ENCODE results near the gene MX1.

The MX1 gene

DNA sequence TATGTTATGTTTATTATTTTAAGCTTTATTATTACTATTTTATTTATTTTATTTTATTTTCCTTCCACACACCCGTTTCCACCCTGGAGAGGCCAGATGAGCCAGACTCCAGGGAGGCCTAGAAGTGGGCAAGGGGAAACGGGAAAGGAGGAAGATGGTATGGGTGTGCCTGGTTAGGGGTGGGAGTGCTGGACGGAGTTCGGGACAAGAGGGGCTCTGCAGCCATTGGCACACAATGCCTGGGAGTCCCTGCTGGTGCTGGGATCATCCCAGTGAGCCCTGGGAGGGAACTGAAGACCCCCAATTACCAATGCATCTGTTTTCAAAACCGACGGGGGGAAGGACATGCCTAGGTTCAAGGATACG, 468 bp upstream of the MX1 start:
- H3K36me3 ChIP-seq (ENCODE audit: control insufficient read depth in 4 of 4, insufficient read depth in 4 of 4, low read length in 3 of 4), result peaks cover 0 to 9% (median 0%) of the 10 kb centered on the region in 4 experiments
- CTCF ChIA-PET, result no interaction called here
- peak overlapping the region in 1 of 2 experiments; percentile 63 for H3K27ac ChIP-seq (ENCODE audit: insufficient read depth in 1 of 2, low read depth in 1 of 2, low read length in 2 of 2, poor library complexity in 1 of 2, severe bottlenecking in 2 of 2)
- peaks cover 0 to 18% (median 11%) of the 10 kb centered on the region in 4 experiments for H3K4me1 ChIP-seq (ENCODE audit: control extremely low read depth in 1 of 4, control insufficient read depth in 4 of 4, insufficient read depth in 4 of 4, low read length in 3 of 4)
- WGBS (ENCODE audit: insufficient coverage), result 44% methylated on average over 6 of the region's 7 CpGs
- H3K27me3 ChIP-seq (replicated peaks in 2 of 5; ENCODE audit: control insufficient read depth in 4 of 5, insufficient read depth in 5 of 5, low read length in 4 of 5), result peaks cover 0 to 3% (median 0%) of the 10 kb centered on the region in 5 experiments
- peak overlapping the region; percentile 50 to 88 (median 78) for H3K4me3 ChIP-seq (ENCODE audit: control insufficient read depth in 1 of 7, extremely low read depth in 1 of 7, insufficient read depth in 4 of 7, low read depth in 2 of 7, low read length in 6 of 7)
- no peak for DNase-seq
- POLR2A ChIA-PET, result interaction anchor here (1.1 to 2.2 kb wide), 2 partner anchors 34 to 64 kb away, joined by 3 to 11 read pairs; partner anchors contain the start of gene MX2
- no peaks in the 10 kb centered on the region for H3K9me3 ChIP-seq (ENCODE audit: control extremely low read depth in 1 of 5, control insufficient read depth in 4 of 5, insufficient read depth in 2 of 5, low read depth in 1 of 5, low read length in 4 of 5)

DNA sequence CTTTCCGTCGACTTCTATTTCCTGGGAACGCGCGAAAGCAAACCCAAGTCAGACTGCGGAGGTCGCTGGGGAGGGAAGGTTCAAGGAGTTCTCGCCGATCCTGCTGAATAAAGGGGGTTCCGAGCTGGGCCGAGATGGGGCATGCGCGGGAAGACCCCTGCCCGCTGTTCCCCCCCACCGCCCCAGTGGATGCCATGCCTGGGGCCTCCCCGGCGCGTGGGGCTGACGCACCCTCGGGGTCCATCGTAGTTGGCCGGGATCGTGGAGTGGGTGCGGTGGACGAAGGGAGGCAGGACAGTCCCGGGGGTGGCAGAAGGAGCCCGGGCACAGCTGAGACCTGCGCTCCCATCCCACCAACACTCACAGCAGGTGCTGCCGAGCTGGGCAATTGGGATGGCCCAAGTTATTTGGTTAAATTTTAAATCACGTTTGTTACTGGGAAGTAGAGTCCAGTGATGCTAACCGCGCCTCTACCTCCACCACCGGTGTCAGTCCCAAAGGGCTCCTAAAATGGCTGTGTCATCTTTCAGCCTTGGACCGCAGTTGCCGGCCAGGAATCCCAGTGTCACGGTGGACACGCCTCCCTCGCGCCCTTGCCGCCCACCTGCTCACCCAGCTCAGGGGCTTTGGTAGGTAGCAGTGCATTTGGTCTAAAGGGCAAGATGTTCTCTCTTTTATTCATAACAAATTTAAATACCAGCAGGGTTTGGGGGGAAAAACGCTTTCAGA, 801 bp downstream of the MX1 start:
- H3K27me3 ChIP-seq (replicated peaks in 2 of 5; ENCODE audit: control insufficient read depth in 4 of 5, insufficient read depth in 5 of 5, low read length in 4 of 5), result peaks cover 0 to 3% (median 0%) of the 10 kb centered on the region in 5 experiments
- H3K9me3 ChIP-seq (ENCODE audit: control extremely low read depth in 1 of 5, control insufficient read depth in 4 of 5, insufficient read depth in 2 of 5, low read depth in 1 of 5, low read length in 4 of 5), result no peaks in the 10 kb centered on the region
- H3K4me3 ChIP-seq (ENCODE audit: control insufficient read depth in 1 of 7, extremely low read depth in 1 of 7, insufficient read depth in 4 of 7, low read depth in 2 of 7, low read length in 6 of 7), result peak overlapping the region; percentile 50 to 88 (median 78)
- WGBS (ENCODE audit: insufficient coverage), result 22% methylated on average over 31 of the region's 41 CpGs
- peaks cover 0 to 14% (median 9%) of the 10 kb centered on the region in 4 experiments for H3K4me1 ChIP-seq (ENCODE audit: control extremely low read depth in 1 of 4, control insufficient read depth in 4 of 4, insufficient read depth in 4 of 4, low read length in 3 of 4)
- peak in 2 of 3 donors; percentile 14 to 27 for DNase-seq
- H3K36me3 ChIP-seq (ENCODE audit: control insufficient read depth in 4 of 4, insufficient read depth in 4 of 4, low read length in 3 of 4), result peaks cover 0 to 12% (median under 1%) of the 10 kb centered on the region in 4 experiments
- H3K27ac ChIP-seq (ENCODE audit: insufficient read depth in 1 of 2, low read depth in 1 of 2, low read length in 2 of 2, poor library complexity in 1 of 2, severe bottlenecking in 2 of 2), result no peak overlapping the region
- CTCF ChIA-PET, result interaction anchor here (0.7 to 1.7 kb wide), 3 partner anchors 8 to 144 kb away, joined by 3 to 5 read pairs (median 3); no protein-coding TSS in a partner anchor
- POLR2A ChIA-PET, result interaction anchor here (2.2 kb wide), 1 partner anchor 65 kb away, joined by 11 read pairs; the partner anchor contains the start of gene MX2

DNA sequence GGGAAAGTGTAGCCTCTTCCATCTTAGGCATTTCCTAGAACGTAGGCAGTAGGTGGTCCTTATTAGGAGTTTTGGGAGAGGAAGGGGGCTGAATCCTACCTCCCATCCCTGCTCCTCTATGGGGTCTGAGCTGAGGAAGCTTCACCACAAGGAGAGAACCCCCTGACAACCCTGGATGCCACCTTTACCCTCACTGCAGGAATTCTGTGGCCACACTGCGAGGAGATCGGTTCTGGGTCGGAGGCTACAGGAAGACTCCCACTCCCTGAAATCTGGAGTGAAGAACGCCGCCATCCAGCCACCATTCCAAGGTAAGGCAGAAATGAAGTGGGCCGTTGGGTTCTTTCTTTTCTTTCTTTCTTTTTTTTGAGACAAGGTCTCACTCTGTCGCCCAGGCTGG, 1.5 kb downstream of the MX1 start:
- Histone ChIP-seq H3K36me3 (ENCODE audit: control insufficient read depth in 4 of 4, insufficient read depth in 4 of 4, low read length in 3 of 4) (peaks cover 0 to 20% (median 2%) of the 10 kb centered on the region in 4 experiments), H3K27ac (ENCODE audit: insufficient read depth in 1 of 2, low read depth in 1 of 2, low read length in 2 of 2, poor library complexity in 1 of 2, severe bottlenecking in 2 of 2) (no peak overlapping the region), H3K27me3 (replicated peaks in 2 of 5; ENCODE audit: control insufficient read depth in 4 of 5, insufficient read depth in 5 of 5, low read length in 4 of 5) (peaks cover 0 to 3% (median 0%) of the 10 kb centered on the region in 5 experiments), H3K4me3 (ENCODE audit: control insufficient read depth in 1 of 7, extremely low read depth in 1 of 7, insufficient read depth in 4 of 7, low read depth in 2 of 7, low read length in 6 of 7) (no peak overlapping the region), H3K4me1 (ENCODE audit: control extremely low read depth in 1 of 4, control insufficient read depth in 4 of 4, insufficient read depth in 4 of 4, low read length in 3 of 4) (peaks cover 0 to 14% (median 9%) of the 10 kb centered on the region in 4 experiments), H3K9me3 (ENCODE audit: control extremely low read depth in 1 of 5, control insufficient read depth in 4 of 5, insufficient read depth in 2 of 5, low read depth in 1 of 5, low read length in 4 of 5) (no peaks in the 10 kb centered on the region)
- ChIA-PET POLR2A (no interaction called here), CTCF (interaction anchor here (1.3 to 1.7 kb wide), 2 partner anchors 9 to 145 kb away, joined by 3 to 5 read pairs; no protein-coding TSS in a partner anchor)
- DNase-seq, result no peak
- WGBS (ENCODE audit: insufficient coverage), result 98% methylated on average over 6 of the region's 8 CpGs

DNA sequence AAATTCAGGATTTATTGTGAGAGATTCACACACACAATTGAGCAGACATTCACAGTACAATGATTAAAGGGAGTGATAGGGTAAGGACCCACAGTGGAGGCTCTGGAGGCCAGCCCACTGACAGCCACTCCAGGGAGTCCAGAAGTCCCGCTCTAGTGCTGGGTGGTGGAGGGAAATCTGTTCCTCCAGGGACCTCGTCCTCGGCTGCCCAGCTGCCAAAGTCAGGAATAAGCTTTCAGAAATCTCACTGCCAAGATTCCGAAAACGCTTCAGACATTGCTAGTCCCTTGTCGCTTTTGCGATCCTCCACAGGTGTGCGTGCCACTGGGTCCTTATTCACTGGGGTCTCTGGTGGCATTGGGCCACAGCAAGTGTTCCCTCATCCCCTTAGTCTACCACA, 2.3 kb downstream of the MX1 start:
- over 99% methylated on average over 8 of the region's 8 CpGs for WGBS (ENCODE audit: insufficient coverage)
- H3K27ac ChIP-seq (ENCODE audit: insufficient read depth in 1 of 2, low read depth in 1 of 2, low read length in 2 of 2, poor library complexity in 1 of 2, severe bottlenecking in 2 of 2), result no peak overlapping the region

DNA sequence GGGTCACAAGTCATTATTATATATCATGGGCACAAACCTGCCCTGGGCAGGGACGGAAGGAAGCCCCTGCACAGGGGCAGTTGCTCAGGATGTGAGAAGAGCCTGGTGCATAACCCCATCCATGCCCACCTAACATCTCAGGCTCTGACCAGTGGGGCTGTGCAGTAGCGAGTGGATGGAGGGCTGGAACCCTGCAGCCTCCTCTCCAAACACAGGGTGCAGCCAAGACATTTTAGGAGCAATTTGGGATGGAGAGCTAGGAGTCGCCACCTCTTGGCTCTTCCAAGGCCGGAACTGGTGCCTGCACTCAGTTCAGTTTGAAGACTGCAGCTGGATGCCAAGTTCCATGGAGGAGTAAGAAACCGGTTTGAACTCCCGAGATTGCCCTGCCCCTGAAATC, 2.8 kb downstream of the MX1 start:
- Histone ChIP-seq H3K4me1 (ENCODE audit: control extremely low read depth in 1 of 4, control insufficient read depth in 4 of 4, insufficient read depth in 4 of 4, low read length in 3 of 4) (peaks cover 0 to 14% (median 9%) of the 10 kb centered on the region in 4 experiments), H3K27ac (ENCODE audit: insufficient read depth in 1 of 2, low read depth in 1 of 2, low read length in 2 of 2, poor library complexity in 1 of 2, severe bottlenecking in 2 of 2) (no peak overlapping the region), H3K4me3 (ENCODE audit: control insufficient read depth in 1 of 7, extremely low read depth in 1 of 7, insufficient read depth in 4 of 7, low read depth in 2 of 7, low read length in 6 of 7) (no peak overlapping the region), H3K36me3 (ENCODE audit: control insufficient read depth in 4 of 4, insufficient read depth in 4 of 4, low read length in 3 of 4) (peaks cover 0 to 31% (median 6%) of the 10 kb centered on the region in 4 experiments), H3K27me3 (replicated peaks in 2 of 5; ENCODE audit: control insufficient read depth in 4 of 5, insufficient read depth in 5 of 5, low read length in 4 of 5) (peaks cover 0 to 3% (median 0%) of the 10 kb centered on the region in 5 experiments), H3K9me3 (ENCODE audit: control extremely low read depth in 1 of 5, control insufficient read depth in 4 of 5, insufficient read depth in 2 of 5, low read depth in 1 of 5, low read length in 4 of 5) (peaks cover 0 to 3% (median 0%) of the 10 kb centered on the region in 5 experiments)
- ChIA-PET CTCF (interaction anchor here (0.8 kb wide), 1 partner anchor 27 kb away, joined by 3 read pairs; no protein-coding TSS in a partner anchor), POLR2A (no interaction called here)
- 98% methylated on average over 6 of the region's 6 CpGs for WGBS (ENCODE audit: insufficient coverage)
- no peak for DNase-seq

More for the DNA sequence above, 2.3 kb downstream of the MX1 start:
- Histone ChIP-seq H3K27me3 (replicated peaks in 2 of 5; ENCODE audit: control insufficient read depth in 4 of 5, insufficient read depth in 5 of 5, low read length in 4 of 5) (peaks cover 0 to 3% (median 0%) of the 10 kb centered on the region in 5 experiments), H3K9me3 (ENCODE audit: control extremely low read depth in 1 of 5, control insufficient read depth in 4 of 5, insufficient read depth in 2 of 5, low read depth in 1 of 5, low read length in 4 of 5) (peaks cover 0 to 1% (median 0%) of the 10 kb centered on the region in 5 experiments), H3K4me3 (ENCODE audit: control insufficient read depth in 1 of 7, extremely low read depth in 1 of 7, insufficient read depth in 4 of 7, low read depth in 2 of 7, low read length in 6 of 7) (no peak overlapping the region), H3K36me3 (ENCODE audit: control insufficient read depth in 4 of 4, insufficient read depth in 4 of 4, low read length in 3 of 4) (peaks cover 0 to 27% (median 4%) of the 10 kb centered on the region in 4 experiments), H3K4me1 (ENCODE audit: control extremely low read depth in 1 of 4, control insufficient read depth in 4 of 4, insufficient read depth in 4 of 4, low read length in 3 of 4) (peaks cover 0 to 14% (median 9%) of the 10 kb centered on the region in 4 experiments)
- no peak for DNase-seq
- ChIA-PET CTCF (interaction anchor here (1.7 kb wide), 1 partner anchor 10 kb away, joined by 3 read pairs; no protein-coding TSS in a partner anchor), POLR2A (no interaction called here)

DNA sequence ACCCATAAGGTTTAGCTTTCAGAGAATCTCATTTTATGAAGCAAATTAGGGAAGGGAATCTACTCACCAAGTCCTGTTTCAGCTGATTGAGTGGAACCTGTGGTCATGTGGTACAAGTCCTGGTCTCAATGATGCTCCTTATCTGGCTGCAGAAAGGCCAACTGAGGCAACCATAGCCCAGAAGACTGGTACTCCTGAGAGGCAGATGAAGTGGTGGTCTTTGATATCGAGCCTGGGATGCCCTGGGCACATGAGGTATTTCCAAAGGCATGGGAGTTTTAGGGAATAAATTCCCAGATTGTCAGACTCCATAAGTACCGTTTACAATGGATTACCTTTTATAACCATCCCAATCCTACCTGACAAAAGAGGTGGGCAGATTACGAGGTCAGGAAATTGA, 3.3 kb downstream of the MX1 start:
- Histone ChIP-seq H3K4me3 (ENCODE audit: control insufficient read depth in 1 of 7, extremely low read depth in 1 of 7, insufficient read depth in 4 of 7, low read depth in 2 of 7, low read length in 6 of 7) (no peak overlapping the region), H3K27ac (ENCODE audit: insufficient read depth in 1 of 2, low read depth in 1 of 2, low read length in 2 of 2, poor library complexity in 1 of 2, severe bottlenecking in 2 of 2) (no peak overlapping the region), H3K36me3 (ENCODE audit: control insufficient read depth in 4 of 4, insufficient read depth in 4 of 4, low read length in 3 of 4) (peaks cover 0 to 35% (median 6%) of the 10 kb centered on the region in 4 experiments), H3K27me3 (replicated peaks in 2 of 5; ENCODE audit: control insufficient read depth in 4 of 5, insufficient read depth in 5 of 5, low read length in 4 of 5) (peaks cover 0 to 3% (median 0%) of the 10 kb centered on the region in 5 experiments), H3K9me3 (ENCODE audit: control extremely low read depth in 1 of 5, control insufficient read depth in 4 of 5, insufficient read depth in 2 of 5, low read depth in 1 of 5, low read length in 4 of 5) (peaks cover 0 to 3% (median 0%) of the 10 kb centered on the region in 5 experiments), H3K4me1 (ENCODE audit: control extremely low read depth in 1 of 4, control insufficient read depth in 4 of 4, insufficient read depth in 4 of 4, low read length in 3 of 4) (peaks cover 0 to 14% (median 9%) of the 10 kb centered on the region in 4 experiments)
- DNase-seq, result no peak
- POLR2A ChIA-PET, result no interaction called here
- WGBS (ENCODE audit: insufficient coverage), result 93% methylated on average over 3 of the region's 3 CpGs
- CTCF ChIA-PET, result interaction anchor here (0.8 kb wide), 1 partner anchor 28 kb away, joined by 3 read pairs; no protein-coding TSS in a partner anchor
